Measurements from ENCODE around the gene PLA2G4A. TPM values are rescaled to one million over a fixed set of nuclear protein-coding genes. Genes with fewer than 3 reads are reported as not detected.

Gene PLA2G4A
- polyA plus RNA-seq, 1 donor from 2014 or later: not detected

DNA sequence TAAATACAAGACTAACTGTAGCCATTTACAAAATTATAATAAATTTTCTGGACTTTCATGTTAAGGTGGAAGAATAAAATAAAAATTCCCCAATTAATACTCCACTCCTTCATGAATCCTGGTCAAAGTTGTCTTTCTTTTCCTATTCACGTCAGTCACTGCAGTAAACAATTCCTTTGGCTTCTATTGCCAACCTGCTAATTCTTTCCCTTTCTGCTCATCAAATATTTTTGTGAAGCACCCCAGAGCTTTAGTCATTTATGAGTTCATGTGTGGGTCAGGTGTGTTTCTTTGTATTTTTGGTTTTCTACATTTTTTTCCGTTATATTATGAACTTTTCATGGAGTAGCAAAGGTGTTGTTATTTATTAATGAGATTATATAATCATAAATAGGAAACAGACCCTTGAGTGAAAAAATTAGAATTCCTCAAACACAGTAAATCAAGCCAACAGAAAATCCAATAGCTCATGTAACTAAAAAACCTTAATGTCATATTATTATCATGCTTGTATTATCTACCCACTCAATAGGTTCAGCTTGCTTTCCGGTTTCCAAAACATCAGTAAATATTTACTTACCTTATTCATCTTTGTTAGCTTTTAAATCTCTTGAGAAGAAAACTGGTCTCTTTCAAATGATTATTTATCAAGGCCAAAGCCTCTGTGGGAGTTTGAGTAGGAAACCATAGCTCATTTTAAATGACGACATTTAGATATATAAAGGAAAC, 29.6 kb upstream of the PLA2G4A start:
- no peaks in the 10 kb centered on the region for H3K27me3 ChIP-seq (ENCODE audit: insufficient read depth, low read depth, low read length)
- TF ChIP-seq MXI1 (conservative IDR thresholded peaks at IDR 0.05; ENCODE audit: poor library complexity, severe bottlenecking): no peak
- no peak for TF ChIP-seq TAF1 (IDR thresholded peaks at IDR 0.05; ENCODE audit: low read depth)
- TF ChIP-seq, protein P1, sequence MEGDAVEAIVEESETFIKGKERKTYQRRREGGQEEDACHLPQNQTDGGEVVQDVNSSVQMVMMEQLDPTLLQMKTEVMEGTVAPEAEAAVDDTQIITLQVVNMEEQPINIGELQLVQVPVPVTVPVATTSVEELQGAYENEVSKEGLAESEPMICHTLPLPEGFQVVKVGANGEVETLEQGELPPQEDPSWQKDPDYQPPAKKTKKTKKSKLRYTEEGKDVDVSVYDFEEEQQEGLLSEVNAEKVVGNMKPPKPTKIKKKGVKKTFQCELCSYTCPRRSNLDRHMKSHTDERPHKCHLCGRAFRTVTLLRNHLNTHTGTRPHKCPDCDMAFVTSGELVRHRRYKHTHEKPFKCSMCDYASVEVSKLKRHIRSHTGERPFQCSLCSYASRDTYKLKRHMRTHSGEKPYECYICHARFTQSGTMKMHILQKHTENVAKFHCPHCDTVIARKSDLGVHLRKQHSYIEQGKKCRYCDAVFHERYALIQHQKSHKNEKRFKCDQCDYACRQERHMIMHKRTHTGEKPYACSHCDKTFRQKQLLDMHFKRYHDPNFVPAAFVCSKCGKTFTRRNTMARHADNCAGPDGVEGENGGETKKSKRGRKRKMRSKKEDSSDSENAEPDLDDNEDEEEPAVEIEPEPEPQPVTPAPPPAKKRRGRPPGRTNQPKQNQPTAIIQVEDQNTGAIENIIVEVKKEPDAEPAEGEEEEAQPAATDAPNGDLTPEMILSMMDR (IDR thresholded peaks at IDR 0.05; ENCODE audit: poor library complexity, severe bottlenecking): no peak
- TF ChIP-seq EP300 (conservative IDR thresholded peaks at IDR 0.05; ENCODE audit: poor library complexity, severe bottlenecking): no peak
- no peak for TF ChIP-seq RAD21 (conservative IDR thresholded peaks at IDR 0.05)
- TF ChIP-seq, protein P2, sequence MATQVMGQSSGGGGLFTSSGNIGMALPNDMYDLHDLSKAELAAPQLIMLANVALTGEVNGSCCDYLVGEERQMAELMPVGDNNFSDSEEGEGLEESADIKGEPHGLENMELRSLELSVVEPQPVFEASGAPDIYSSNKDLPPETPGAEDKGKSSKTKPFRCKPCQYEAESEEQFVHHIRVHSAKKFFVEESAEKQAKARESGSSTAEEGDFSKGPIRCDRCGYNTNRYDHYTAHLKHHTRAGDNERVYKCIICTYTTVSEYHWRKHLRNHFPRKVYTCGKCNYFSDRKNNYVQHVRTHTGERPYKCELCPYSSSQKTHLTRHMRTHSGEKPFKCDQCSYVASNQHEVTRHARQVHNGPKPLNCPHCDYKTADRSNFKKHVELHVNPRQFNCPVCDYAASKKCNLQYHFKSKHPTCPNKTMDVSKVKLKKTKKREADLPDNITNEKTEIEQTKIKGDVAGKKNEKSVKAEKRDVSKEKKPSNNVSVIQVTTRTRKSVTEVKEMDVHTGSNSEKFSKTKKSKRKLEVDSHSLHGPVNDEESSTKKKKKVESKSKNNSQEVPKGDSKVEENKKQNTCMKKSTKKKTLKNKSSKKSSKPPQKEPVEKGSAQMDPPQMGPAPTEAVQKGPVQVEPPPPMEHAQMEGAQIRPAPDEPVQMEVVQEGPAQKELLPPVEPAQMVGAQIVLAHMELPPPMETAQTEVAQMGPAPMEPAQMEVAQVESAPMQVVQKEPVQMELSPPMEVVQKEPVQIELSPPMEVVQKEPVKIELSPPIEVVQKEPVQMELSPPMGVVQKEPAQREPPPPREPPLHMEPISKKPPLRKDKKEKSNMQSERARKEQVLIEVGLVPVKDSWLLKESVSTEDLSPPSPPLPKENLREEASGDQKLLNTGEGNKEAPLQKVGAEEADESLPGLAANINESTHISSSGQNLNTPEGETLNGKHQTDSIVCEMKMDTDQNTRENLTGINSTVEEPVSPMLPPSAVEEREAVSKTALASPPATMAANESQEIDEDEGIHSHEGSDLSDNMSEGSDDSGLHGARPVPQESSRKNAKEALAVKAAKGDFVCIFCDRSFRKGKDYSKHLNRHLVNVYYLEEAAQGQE (IDR thresholded peaks at IDR 0.05; ENCODE audit: borderline replicate concordance): no peak
- TF ChIP-seq POLR2AphosphoS5 (IDR thresholded peaks at IDR 0.05): no peak
- no peak for TF ChIP-seq EZH2 (IDR thresholded peaks at IDR 0.05; ENCODE audit: borderline replicate concordance, insufficient read depth, low read length, poor library complexity, severe bottlenecking)
- TF ChIP-seq SMC3 (conservative IDR thresholded peaks at IDR 0.05; ENCODE audit: poor library complexity): no peak
- H3K4me2 ChIP-seq (ENCODE audit: low read length): no peak overlapping the region
- no peaks in the 10 kb centered on the region for H4K20me1 ChIP-seq (ENCODE audit: insufficient read depth)
- no peaks in the 10 kb centered on the region for H3K9me2 ChIP-seq (ENCODE audit: insufficient read depth, low read length)
- H3K4me3 ChIP-seq (ENCODE audit: low read length): no peak overlapping the region
- no peak overlapping the region for H3K27ac ChIP-seq (ENCODE audit: low read length)
- H3K79me2 ChIP-seq (replicated peaks; ENCODE audit: insufficient read depth, low read length): no peaks in the 10 kb centered on the region
- H3K36me3 ChIP-seq (ENCODE audit: insufficient read depth, low read length): no peaks in the 10 kb centered on the region
- no peaks in the 10 kb centered on the region for H3F3A ChIP-seq (ENCODE audit: insufficient read depth, low read length, poor library complexity, severe bottlenecking)
- no peaks in the 10 kb centered on the region for H3K9me3 ChIP-seq (ENCODE audit: low read length)
- no peak overlapping the region for H3K9ac ChIP-seq (ENCODE audit: low read length)
- H2AFZ ChIP-seq (ENCODE audit: low read depth, low read length): no peak overlapping the region

DNA sequence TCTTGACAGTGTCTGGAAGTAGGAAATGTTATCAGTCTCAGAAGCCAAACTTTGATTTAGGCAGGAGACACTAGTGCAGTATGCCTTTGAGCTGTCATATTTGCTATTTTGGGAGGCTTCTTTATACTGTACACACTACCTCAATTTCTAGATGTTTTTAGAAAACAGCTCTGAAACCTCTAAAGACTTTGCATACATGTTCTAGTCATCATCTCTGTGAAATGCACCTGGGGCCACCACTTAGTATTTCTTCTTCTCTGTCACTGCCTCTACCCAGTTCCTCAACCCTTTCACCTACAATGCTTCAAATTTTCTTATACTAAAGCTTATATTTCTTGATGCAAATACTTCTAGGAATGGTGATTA, 29.1 kb upstream of the PLA2G4A start:
- H4K20me1 ChIP-seq (ENCODE audit: insufficient read depth): no peaks in the 10 kb centered on the region
- TF ChIP-seq TAF1 (IDR thresholded peaks at IDR 0.05; ENCODE audit: low read depth) (no peak), EZH2 (IDR thresholded peaks at IDR 0.05; ENCODE audit: borderline replicate concordance, insufficient read depth, low read length, poor library complexity, severe bottlenecking) (no peak), SMC3 (conservative IDR thresholded peaks at IDR 0.05; ENCODE audit: poor library complexity) (no peak), POLR2AphosphoS5 (IDR thresholded peaks at IDR 0.05) (no peak), RAD21 (conservative IDR thresholded peaks at IDR 0.05) (no peak), MXI1 (conservative IDR thresholded peaks at IDR 0.05; ENCODE audit: poor library complexity, severe bottlenecking) (no peak), EP300 (conservative IDR thresholded peaks at IDR 0.05; ENCODE audit: poor library complexity, severe bottlenecking) (no peak)
- TF ChIP-seq, protein P1 (IDR thresholded peaks at IDR 0.05; ENCODE audit: poor library complexity, severe bottlenecking): no peak
- TF ChIP-seq, protein P2 (IDR thresholded peaks at IDR 0.05; ENCODE audit: borderline replicate concordance): no peak
- no peaks in the 10 kb centered on the region for H3F3A ChIP-seq (ENCODE audit: insufficient read depth, low read length, poor library complexity, severe bottlenecking)
- no peaks in the 10 kb centered on the region for H3K36me3 ChIP-seq (ENCODE audit: insufficient read depth, low read length)
- no peak overlapping the region for H3K4me3 ChIP-seq (ENCODE audit: low read length)
- H3K9me3 ChIP-seq (ENCODE audit: low read length): no peaks in the 10 kb centered on the region
- no peak overlapping the region for H2AFZ ChIP-seq (ENCODE audit: low read depth, low read length)
- H3K27ac ChIP-seq (ENCODE audit: low read length): no peak overlapping the region
- H3K9me2 ChIP-seq (ENCODE audit: insufficient read depth, low read length): no peaks in the 10 kb centered on the region
- H3K27me3 ChIP-seq (ENCODE audit: insufficient read depth, low read depth, low read length): no peaks in the 10 kb centered on the region
- H3K9ac ChIP-seq (ENCODE audit: low read length): no peak overlapping the region
- no peaks in the 10 kb centered on the region for H3K79me2 ChIP-seq (replicated peaks; ENCODE audit: insufficient read depth, low read length)
- H3K4me2 ChIP-seq (ENCODE audit: low read length): no peak overlapping the region

Measured in neural cell (in vitro differentiated cells).